GM23338 (cell line): Measurements from ENCODE around the gene EXOG.

Experiments used
- CTCF ChIP-seq, 2 experiments: fragments of 200-600 bp in 1 of 2; sonication (generic) in 1 of 2; conservative IDR thresholded peaks; 2 replicates each; pipeline versions ENCODE4 v1.5.1 to v1.6.1; 2016 to 2017; ENCODE audit warnings: antibody characterized with exemption in 2 of 2, low read depth in 2 of 2, mild to moderate bottlenecking in 2 of 2, moderate library complexity in 1 of 2
- EZH2 ChIP-seq: fragments of 200-600 bp; sonication (generic); IDR thresholded peaks from one replicate; pipeline ENCODE4 v1.8.0; 2017; ENCODE audit warnings: antibody characterized with exemption, mild to moderate bottlenecking, low read depth; ENCODE audit not compliant: unreplicated experiment
- EZH2phosphoT487 ChIP-seq: fragments of 200-600 bp; sonication (generic); IDR thresholded peaks from one replicate; pipeline ENCODE4 v1.8.1; 2018; ENCODE audit warnings: antibody characterized with exemption; ENCODE audit not compliant: unreplicated experiment
- POLR2AphosphoS5 ChIP-seq: IDR thresholded peaks from 2 replicates; pipeline ENCODE4 v1.6.1; 2016; ENCODE audit warnings: antibody characterized with exemption, low read depth

DNA sequence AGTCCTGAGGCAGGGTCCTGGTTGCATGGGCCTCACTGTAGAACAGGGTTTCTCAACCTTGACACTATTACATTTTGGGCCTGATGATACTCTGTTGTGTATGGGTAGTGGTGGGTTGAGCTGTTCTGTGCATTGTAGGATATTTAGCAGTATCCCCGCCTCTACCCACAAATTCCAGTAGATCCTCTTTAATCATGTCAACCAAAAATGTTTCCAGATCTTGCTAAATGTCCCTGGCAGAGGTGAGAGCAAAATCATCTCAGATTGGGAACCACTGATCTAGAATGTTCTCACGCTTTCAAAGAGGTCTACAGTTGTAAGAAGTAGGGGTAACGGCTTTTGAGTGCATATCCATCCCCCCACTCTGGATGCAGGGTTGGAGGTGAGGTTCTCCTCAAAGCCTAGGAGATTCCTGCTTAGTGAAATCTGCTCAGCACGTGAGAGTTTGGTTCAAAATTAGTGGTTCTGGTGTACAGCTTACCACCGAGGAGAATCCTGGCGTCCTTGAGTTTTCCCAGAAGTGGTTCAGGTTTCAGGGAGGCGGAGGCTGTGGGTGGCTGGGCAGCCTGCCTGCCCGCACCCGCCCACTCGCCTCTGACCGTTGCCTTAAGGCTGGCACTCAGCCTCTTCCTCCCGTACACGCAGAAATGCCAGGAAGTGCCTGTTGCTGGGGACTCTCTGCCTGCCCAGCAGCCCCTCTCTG, 37.2 kb upstream of the EXOG start:
- no peak for TF ChIP-seq CTCF (conservative IDR thresholded peaks at IDR 0.05; ENCODE audit: low read depth in 2 of 2)
- no peak for TF ChIP-seq EZH2phosphoT487
- TF ChIP-seq EZH2 = no peak
- TF ChIP-seq POLR2AphosphoS5 = no peak
